ENCODE data around the gene CCDC146.
"Not testable (repeated sequence)": the region's sequence is repeated elsewhere in the genome, so short reads cannot be mapped to it uniquely, and the experiment has no call there.

The CCDC146 gene

DNA sequence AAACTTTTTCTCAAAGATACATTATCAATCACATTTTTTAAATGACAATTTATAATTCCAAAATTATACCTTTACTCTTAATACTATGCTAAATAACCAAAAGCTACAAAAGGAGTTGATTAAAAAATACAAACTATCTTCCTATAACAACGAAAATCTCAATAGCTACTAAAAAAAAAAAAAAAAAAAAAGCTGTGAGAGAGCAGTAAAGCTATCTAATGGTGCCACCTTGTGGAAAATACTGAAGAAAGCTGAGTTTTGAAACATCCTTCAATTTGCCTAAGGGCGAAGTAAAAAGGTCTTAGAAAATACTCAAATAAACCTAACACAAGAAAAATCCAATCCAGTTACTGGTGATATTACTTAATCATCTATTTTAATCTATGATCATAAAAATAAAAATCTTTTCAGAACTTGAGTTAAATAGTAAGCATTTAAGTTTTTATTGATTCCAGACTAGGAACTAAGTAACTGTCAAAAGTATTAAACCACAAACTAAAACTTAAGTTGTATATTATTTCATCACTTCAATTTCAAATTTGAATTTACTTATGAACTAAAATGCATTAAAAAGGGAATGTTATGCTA is 9.6 kb upstream of the CCDC146 start:
- H3K36me3 Mint-ChIP-seq (ENCODE audit: low read depth); H3K4me1 Mint-ChIP-seq (ENCODE audit: low read depth); H3K9me3 Mint-ChIP-seq; H3K27ac Mint-ChIP-seq; H3K27me3 Mint-ChIP-seq (ENCODE audit: low read depth); H3K4me3 Mint-ChIP-seq; DNase-seq (ENCODE audit: low spot score): not testable (repeated sequence)

DNA sequence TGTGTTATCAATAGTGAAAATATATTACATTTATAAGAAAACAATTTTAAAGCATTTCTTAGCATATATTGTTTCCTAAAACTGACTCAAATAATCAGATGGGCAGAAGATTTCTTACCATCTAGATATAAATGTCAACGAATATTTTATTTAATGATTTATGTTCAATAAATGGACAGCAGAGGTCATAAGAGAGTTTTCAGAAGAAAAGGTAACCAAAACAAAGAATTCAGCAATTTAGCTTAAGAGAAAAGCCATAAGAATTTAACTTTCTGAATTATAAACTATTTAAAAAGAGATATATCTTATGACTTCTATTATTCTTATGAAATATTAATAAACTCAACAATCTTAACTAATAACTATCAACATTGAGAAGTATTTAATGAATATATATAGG is 3.1 kb downstream of the CCDC146 start:
- H3K27ac Mint-ChIP-seq; DNase-seq (ENCODE audit: low spot score); H3K9me3 Mint-ChIP-seq; H3K27me3 Mint-ChIP-seq (ENCODE audit: low read depth); H3K4me3 Mint-ChIP-seq; H3K36me3 Mint-ChIP-seq (ENCODE audit: low read depth): not testable (repeated sequence)
- H3K4me1 Mint-ChIP-seq (ENCODE audit: low read depth) = peaks cover 23% of the 10 kb centered on the region

DNA sequence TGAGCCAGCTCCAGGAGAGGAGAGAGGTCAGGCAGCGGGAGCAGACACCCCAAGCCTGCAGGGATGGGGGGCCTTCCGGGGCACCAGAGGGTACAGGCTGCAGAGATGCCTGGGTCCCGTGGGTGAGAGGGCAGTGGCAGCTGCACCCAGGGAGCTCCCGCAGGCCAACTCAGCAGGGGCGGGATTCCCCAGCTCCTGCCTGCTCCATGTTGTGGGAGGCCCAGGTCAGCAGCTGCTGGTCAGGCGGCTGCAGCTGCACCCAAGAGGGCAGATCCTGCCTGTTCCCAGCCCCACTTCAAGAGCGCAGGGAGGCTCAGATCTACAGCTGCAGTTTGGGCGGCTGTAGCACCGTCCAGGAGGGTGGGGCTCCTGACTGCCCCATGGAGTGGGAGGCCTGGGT is 4.6 kb downstream of the CCDC146 start:
- not testable (repeated sequence) for DNase-seq (ENCODE audit: low spot score); H3K27ac Mint-ChIP-seq; H3K4me3 Mint-ChIP-seq; H3K36me3 Mint-ChIP-seq (ENCODE audit: low read depth); H3K9me3 Mint-ChIP-seq; H3K27me3 Mint-ChIP-seq (ENCODE audit: low read depth)
- peaks cover 19% of the 10 kb centered on the region for H3K4me1 Mint-ChIP-seq (ENCODE audit: low read depth)

DNA sequence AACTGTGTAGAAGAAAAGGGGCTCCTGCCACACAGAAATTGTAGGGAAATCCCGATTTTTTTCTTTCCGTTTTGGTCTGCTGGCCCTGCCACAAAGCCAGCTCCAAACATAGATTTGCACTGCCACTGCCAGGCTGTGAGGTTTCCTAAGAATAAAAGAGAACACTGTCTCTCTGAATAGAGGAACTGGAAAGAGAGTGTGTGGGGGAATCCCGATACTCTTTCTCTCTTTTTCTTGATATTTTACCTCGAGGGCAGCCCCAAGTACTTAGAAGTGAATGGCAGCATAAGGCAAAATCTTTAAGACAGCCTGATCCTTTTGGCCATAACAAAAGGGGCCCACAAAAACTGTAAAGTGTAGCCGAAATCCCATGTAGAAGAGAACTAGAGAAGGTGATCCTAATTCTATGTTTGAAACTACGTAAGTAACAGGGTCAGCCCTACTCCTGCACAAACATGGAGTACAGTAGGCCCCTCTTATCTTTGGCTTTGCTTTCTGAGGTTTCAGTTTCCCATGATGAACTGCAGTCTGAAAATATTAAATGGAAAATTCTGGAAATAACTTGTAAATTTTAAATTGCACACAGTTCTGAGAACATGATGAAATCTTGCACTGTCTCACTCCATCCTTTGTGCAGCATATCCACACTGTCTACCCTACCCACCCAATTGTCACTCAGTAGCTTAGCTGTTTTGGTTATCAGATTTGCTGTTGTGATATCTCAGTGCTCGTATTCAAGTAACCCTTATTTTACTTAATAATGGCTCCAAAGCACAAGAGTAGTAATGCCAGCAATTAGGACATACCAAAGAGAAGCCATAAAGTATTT is 6.4 kb downstream of the CCDC146 start:
- H3K27ac Mint-ChIP-seq; H3K9me3 Mint-ChIP-seq; H3K4me3 Mint-ChIP-seq; H3K27me3 Mint-ChIP-seq (ENCODE audit: low read depth); H3K36me3 Mint-ChIP-seq (ENCODE audit: low read depth): not testable (repeated sequence)
- peak; percentile 9 for DNase-seq (ENCODE audit: low spot score)
- peaks cover 15% of the 10 kb centered on the region for H3K4me1 Mint-ChIP-seq (ENCODE audit: low read depth)

DNA sequence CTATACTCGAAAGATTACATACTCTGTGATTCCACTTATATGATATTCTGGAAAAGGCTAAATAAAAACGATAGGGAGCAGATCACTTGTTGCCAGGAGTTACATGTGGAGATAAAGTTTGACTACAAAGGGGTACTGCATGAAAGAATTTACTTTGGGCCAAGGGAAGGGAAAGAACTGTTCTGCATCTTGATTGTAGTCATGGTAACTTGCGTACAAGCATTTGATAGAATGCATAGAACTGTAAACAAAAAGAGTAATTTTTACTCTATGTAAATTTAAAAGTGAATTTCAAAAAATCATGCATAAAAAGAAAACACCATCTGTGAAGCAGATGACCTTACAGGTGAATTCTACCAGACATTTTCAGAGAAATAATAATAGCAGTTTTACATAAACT is 9.4 kb downstream of the CCDC146 start:
- H3K27me3 Mint-ChIP-seq (ENCODE audit: low read depth); DNase-seq (ENCODE audit: low spot score); H3K27ac Mint-ChIP-seq; H3K9me3 Mint-ChIP-seq; H3K36me3 Mint-ChIP-seq (ENCODE audit: low read depth); H3K4me3 Mint-ChIP-seq: not testable (repeated sequence)
- peaks cover 15% of the 10 kb centered on the region for H3K4me1 Mint-ChIP-seq (ENCODE audit: low read depth)

DNA sequence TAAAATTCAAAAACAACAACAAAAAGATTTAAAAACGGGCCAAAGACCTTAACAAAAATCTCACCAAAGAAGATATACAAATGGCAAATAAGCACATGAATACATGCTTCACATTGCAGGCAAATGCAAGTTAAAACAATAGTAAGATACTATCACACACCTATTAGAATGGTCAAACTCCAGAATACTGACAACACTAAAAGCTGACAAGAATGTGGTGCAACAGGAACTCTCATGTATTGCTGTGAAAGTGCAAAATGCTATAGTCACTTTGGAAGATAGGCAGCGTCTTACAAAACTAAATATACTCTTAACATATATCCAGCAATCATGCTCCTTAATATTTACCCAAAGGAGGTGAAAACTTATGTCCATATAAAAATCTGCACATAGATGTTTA is 16.3 kb downstream of the CCDC146 start:
- H3K27ac Mint-ChIP-seq; H3K36me3 Mint-ChIP-seq (ENCODE audit: low read depth); H3K4me1 Mint-ChIP-seq (ENCODE audit: low read depth); H3K4me3 Mint-ChIP-seq; DNase-seq (ENCODE audit: low spot score); H3K9me3 Mint-ChIP-seq; H3K27me3 Mint-ChIP-seq (ENCODE audit: low read depth): not testable (repeated sequence)

DNA sequence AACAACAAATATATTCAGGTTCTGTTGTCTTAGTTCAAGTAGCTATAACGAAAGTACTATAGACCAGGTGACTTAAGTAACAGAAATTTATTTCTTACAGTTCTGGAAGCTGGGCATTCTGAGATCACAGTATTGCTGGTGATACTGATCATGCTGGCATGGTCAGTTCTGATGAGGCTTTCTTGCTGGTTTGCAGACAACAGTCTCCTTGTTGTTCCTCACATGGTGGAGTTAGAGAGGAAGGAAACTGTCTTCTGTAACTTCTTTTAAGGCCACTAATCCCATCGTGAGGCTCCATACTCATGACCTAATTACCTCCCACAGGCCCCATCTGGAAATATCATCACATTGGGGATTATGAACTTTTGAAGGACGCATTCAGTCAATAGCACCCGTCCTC is 17.9 kb downstream of the CCDC146 start:
- H3K9me3 Mint-ChIP-seq; H3K27me3 Mint-ChIP-seq (ENCODE audit: low read depth): not testable (repeated sequence)

DNA sequence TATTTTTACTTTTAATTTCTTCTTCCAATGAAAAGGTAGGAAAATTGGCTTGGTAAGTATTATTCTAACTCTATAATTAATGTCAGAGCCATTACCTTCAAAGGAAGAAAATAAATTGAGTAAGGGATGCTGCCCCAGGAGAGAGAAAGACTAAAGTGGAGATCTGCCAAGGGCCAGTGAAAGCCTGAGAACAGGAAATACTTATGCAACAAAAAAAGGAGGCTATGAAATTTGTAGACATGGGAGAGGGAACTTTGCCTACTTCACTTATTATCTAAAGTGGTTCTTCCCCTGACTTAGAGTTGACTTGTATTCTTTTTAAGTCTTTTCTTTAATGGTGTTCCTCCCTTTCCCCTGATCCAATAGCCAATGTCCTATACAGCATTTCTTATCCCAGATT is 29.8 kb downstream of the CCDC146 start:
- H3K4me3 Mint-ChIP-seq; DNase-seq (ENCODE audit: low spot score); H3K9me3 Mint-ChIP-seq; H3K27me3 Mint-ChIP-seq (ENCODE audit: low read depth); H3K27ac Mint-ChIP-seq; H3K36me3 Mint-ChIP-seq (ENCODE audit: low read depth): not testable (repeated sequence)
- H3K4me1 Mint-ChIP-seq (ENCODE audit: low read depth) = peaks cover 13% of the 10 kb centered on the region

More for the DNA sequence above, 17.9 kb downstream of the CCDC146 start:
- not testable (repeated sequence) for H3K4me3 Mint-ChIP-seq; DNase-seq (ENCODE audit: low spot score); H3K4me1 Mint-ChIP-seq (ENCODE audit: low read depth); H3K27ac Mint-ChIP-seq; H3K36me3 Mint-ChIP-seq (ENCODE audit: low read depth)

DNA sequence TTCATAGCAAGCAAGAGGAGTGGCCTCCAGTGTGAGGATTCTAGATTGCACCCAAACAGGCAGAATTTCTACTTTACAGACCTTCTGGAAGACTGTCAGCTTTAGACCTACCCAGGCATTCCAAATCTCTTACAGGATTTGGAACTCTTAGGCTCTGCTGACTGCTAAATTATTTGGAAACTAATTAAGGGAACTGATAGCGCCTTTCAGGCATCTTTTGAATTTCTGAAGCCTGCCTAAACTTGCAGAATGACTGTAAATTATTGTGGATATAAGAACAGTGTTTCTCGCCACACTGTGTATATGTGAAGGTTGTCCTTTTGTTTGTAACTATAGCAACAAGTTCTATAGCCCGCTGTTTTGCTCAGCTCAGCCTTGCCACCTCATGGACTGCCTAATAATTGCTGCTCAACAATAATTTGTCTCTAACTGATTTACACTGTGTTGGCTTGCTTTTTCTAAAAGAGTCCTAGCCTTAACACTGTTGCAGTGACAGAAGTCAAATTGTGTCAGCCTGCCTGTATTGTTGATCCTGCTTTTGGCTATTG is 32.6 kb downstream of the CCDC146 start:
- not testable (repeated sequence) for H3K9me3 Mint-ChIP-seq; DNase-seq (ENCODE audit: low spot score); H3K27ac Mint-ChIP-seq

DNA sequence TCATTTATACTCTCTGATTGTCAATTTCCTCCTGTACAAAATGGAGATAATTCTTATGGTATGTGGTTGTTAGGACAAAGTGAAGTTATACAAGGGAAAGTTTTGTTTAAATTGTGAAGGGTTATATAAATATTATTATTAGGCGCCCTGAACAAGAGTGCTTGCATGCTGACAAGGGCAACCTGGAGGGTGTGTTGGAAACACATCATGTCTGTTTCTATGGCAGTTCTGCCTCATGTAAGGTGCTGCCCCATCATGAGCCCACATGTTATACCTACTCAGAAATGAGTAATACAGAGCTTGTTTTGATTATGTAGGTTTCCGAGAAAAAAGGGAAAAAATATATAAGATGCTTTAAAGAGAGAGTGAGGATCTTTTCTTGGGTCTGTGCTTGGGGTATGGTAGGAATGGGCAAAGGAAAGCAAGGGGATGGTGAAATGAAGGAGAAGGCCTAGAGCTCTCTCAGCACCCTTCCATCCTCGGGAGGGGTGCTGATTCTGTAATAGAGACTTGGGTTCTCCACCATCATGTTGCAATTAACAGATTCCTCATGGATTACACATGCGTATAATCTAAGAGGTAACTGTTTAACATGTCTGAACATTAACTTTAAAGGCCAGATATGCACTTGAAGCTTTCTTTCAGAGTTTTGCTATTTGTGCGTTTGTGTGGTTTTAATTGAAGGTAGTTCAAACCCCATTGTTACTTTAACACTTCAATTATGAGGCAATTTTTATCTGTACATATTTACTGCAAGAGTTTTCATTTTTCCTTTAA is 33.4 kb downstream of the CCDC146 start:
- H3K4me1 Mint-ChIP-seq (ENCODE audit: low read depth) = peaks cover 27% of the 10 kb centered on the region
- peak overlapping the region; percentile 50 for H3K27ac Mint-ChIP-seq
- not testable (repeated sequence) for H3K4me3 Mint-ChIP-seq; H3K27me3 Mint-ChIP-seq (ENCODE audit: low read depth); H3K36me3 Mint-ChIP-seq (ENCODE audit: low read depth); H3K9me3 Mint-ChIP-seq
- DNase-seq (ENCODE audit: low spot score) = peak; percentile 25

More for the DNA sequence above, 32.6 kb downstream of the CCDC146 start:
- not testable (repeated sequence) for H3K4me3 Mint-ChIP-seq; H3K36me3 Mint-ChIP-seq (ENCODE audit: low read depth); H3K27me3 Mint-ChIP-seq (ENCODE audit: low read depth)
- H3K4me1 Mint-ChIP-seq (ENCODE audit: low read depth) = peaks cover 27% of the 10 kb centered on the region

DNA sequence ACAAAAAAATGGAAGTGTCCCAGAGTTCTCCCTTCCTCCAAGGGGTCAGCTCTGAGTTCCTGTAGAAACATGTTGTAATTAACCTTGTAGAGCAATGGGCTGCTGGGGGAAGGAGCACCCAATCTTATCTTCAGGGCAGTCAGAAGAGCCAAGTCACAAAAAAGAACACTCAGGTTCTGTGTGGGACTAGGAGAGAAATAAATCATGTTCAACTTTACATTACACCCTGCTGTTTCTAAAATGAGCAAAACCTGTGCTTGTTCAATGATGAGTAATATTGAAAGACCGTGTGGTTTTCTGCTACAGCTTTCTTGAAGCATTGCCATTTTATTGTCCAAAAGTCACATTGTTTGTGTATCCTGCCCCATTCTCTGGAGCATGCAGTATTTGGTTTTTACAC is 34.6 kb downstream of the CCDC146 start:
- not testable (repeated sequence) for H3K9me3 Mint-ChIP-seq

DNA sequence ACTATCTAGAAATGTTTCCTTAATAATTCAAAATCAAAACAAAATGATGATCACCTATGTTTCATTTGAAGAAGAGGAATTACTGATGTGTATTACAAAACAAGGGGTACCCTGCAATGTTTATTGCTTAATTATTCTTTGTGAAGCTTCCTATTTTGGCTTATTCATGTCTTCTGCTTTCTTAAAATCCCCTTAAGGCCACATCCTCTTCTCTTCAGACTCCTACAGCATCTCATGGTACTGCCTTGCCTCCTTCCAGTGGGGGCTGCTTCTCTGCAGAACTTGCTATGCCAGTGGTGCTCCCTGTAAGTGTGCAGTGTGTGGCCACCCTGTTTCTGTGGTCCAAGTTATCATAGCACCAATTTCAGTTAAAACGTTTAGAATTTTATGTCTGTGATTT is 35.0 kb downstream of the CCDC146 start:
- H3K4me1 Mint-ChIP-seq (ENCODE audit: low read depth) = peaks cover 27% of the 10 kb centered on the region
- peak overlapping the region; percentile 92 for H3K27ac Mint-ChIP-seq
- H3K4me3 Mint-ChIP-seq = peak overlapping the region; percentile 73
- H3K9me3 Mint-ChIP-seq = peaks cover 4% of the 10 kb centered on the region
- DNase-seq (ENCODE audit: low spot score) = peak; percentile 5
- H3K36me3 Mint-ChIP-seq (ENCODE audit: low read depth) = peaks cover 6% of the 10 kb centered on the region
- H3K27me3 Mint-ChIP-seq (ENCODE audit: low read depth) = no peaks in the 10 kb centered on the region

More for the DNA sequence above, 34.6 kb downstream of the CCDC146 start:
- peak overlapping the region; percentile 92 for H3K27ac Mint-ChIP-seq
- peaks cover 27% of the 10 kb centered on the region for H3K4me1 Mint-ChIP-seq (ENCODE audit: low read depth)
- H3K36me3 Mint-ChIP-seq (ENCODE audit: low read depth); H3K27me3 Mint-ChIP-seq (ENCODE audit: low read depth); DNase-seq (ENCODE audit: low spot score): not testable (repeated sequence)
- H3K4me3 Mint-ChIP-seq = peak overlapping the region; percentile 73

DNA sequence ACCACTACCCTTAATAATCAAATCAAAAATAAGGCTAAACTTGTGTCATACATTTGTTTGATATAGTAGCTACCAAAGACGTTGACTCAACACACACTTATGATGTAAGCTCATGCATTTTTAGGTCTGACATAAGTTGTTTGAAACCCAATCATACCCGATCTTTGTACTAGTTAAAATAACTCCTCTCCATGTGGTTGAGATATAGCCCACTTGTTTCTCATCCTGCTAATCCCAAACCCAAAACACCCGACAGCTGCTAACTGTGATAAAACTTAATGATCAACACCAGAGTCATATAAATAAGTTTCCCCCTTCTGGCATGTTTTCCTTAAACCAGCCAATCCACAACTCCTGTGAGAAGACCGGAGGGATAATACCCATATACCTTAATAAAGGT is 48.7 kb downstream of the CCDC146 start:
- DNase-seq (ENCODE audit: low spot score); H3K4me3 Mint-ChIP-seq; H3K4me1 Mint-ChIP-seq (ENCODE audit: low read depth); H3K27me3 Mint-ChIP-seq (ENCODE audit: low read depth); H3K36me3 Mint-ChIP-seq (ENCODE audit: low read depth); H3K27ac Mint-ChIP-seq; H3K9me3 Mint-ChIP-seq: not testable (repeated sequence)

Data from T-helper 2 cell treated with Interferon-gamma antibody and Interleukin-4, amounts not matched to agents 5 μg/mL and 100 μg/mL, for 36 hours (primary cell).